GM12878 (cell line): ENCODE data around the gene STX8. TPM values are rescaled to one million over a fixed set of nuclear protein-coding genes. Genes with fewer than 3 reads are reported as not detected.

Source experiments
- ATAC-seq: fragments of 200-7000 bp; cut with Tn5 transposase; 3 replicates; pipeline ENCODE4 v1.9.1; 2020; ENCODE audit warnings: mild to moderate bottlenecking, moderate library complexity
- BruUV-seq: library from RNA; stranded (reverse); fragments of 400-500 nt; replicated peaks from 2 replicates; lab custom pipeline; 2021; lab: Mats Ljungman, UMichigan
- CTCF ChIA-PET: fragments of 300-600 bp; sonication (Branson Sonifier 250); formaldehyde crosslinking; extraction: SDS; loops from one replicate; lab custom pipeline; 2021; ENCODE audit warnings: inconsistent platforms; lab: Yijun Ruan, JAX
- POLR2A ChIA-PET: fragments of 350-600 bp; formaldehyde crosslinking; extraction: SDS; loops from one replicate; lab custom pipeline; 2021; ENCODE audit warnings: inconsistent platforms; lab: Charles Lee
- RAD21 ChIA-PET: fragments of 300-600 bp; sonication (Branson Sonifier 250); formaldehyde crosslinking; loops from one replicate; lab custom pipeline; 2023; ENCODE audit warnings: antibody characterized with exemption; ENCODE audit not compliant: unreplicated experiment; lab: Charles Lee
- SMC1A ChIA-PET: fragments of 300-600 bp; sonication (Branson Sonifier 250); formaldehyde crosslinking; loops from one replicate; lab custom pipeline; 2023; ENCODE audit not compliant: unreplicated experiment, uncharacterized antibody; lab: Charles Lee
- DNase-seq: peaks from one replicate; pipeline ENCODE4 v3.0.0-alpha.2; 2011; ENCODE audit warnings: low read depth, low spot score
- FAIRE-seq: peaks from 3 replicates; lab custom pipeline; 2011; peaks lifted over from hg19 to GRCh38; lab: Jason Lieb, UNC
- H2AFZ ChIP-seq: 2 replicates; pipeline ENCODE4 v1.6.0; 2011; ENCODE audit warnings: low read depth, low read length, control low read depth; ENCODE audit not compliant: control insufficient read depth
- H3K27ac ChIP-seq: 2 replicates; pipeline ENCODE4 v1.5.1; 2011; ENCODE audit warnings: control low read depth; ENCODE audit not compliant: control insufficient read depth, insufficient read depth
- H3K27me3 ChIP-seq, 2 experiments: replicated peaks in 1 of 2; 2 replicates each; pipeline versions ENCODE4 v1.6.0 to v1.6.1; 2011; ENCODE audit warnings: low read length in 1 of 2; ENCODE audit not compliant: control insufficient read depth in 2 of 2, insufficient read depth in 2 of 2
- H3K36me3 ChIP-seq, 2 experiments: 2 replicates each; pipeline ENCODE4 v1.5.1; 2011; ENCODE audit warnings: low read length in 1 of 2; ENCODE audit not compliant: control insufficient read depth in 2 of 2, insufficient read depth in 2 of 2
- H3K4me1 ChIP-seq: 2 replicates; pipeline ENCODE4 v1.6.1; 2011; ENCODE audit warnings: mild to moderate bottlenecking, low read length, moderate library complexity, mixed read lengths; ENCODE audit not compliant: control insufficient read depth, insufficient read depth
- H3K4me2 ChIP-seq: 2 replicates; pipeline ENCODE4 v1.6.0; 2011; ENCODE audit warnings: control low read depth; ENCODE audit not compliant: control insufficient read depth, insufficient read depth
- H3K4me3 ChIP-seq: fragments of 200-600 bp; sonication (generic); 2 replicates; pipeline ENCODE4 v1.5.1; 2016
- H3K79me2 ChIP-seq: 2 replicates; pipeline ENCODE4 v1.6.0; 2011; ENCODE audit warnings: low read length; ENCODE audit not compliant: control insufficient read depth, insufficient read depth
- H3K9ac ChIP-seq: 2 replicates; pipeline ENCODE4 v1.8.0; 2011; ENCODE audit warnings: low read length, control low read depth, mixed read lengths; ENCODE audit not compliant: control insufficient read depth, insufficient read depth
- H3K9me3 ChIP-seq: replicated peaks from 3 replicates; pipeline ENCODE4 v1.5.1; 2011; ENCODE audit warnings: mild to moderate bottlenecking, low read length; ENCODE audit not compliant: control insufficient read depth, insufficient read depth
- H4K20me1 ChIP-seq: 2 replicates; pipeline ENCODE4 v1.6.0; 2011; ENCODE audit not compliant: control insufficient read depth, insufficient read depth
- ASH2L ChIP-seq: fragments of 300-600, 200-600 bp; sonication (generic); IDR thresholded peaks from 2 replicates; pipeline ENCODE4 v1.6.1; 2017; ENCODE audit warnings: low read depth, mild to moderate bottlenecking, borderline replicate concordance
- BHLHE40 ChIP-seq, 2 experiments: fragments of 450-650 bp in 1 of 2; IDR thresholded peaks; 2 replicates each; pipeline ENCODE4 v1.6.1; 2011 to 2017; ENCODE audit warnings: low read depth in 2 of 2, borderline replicate concordance in 1 of 2, improper control_type of control experiment in 1 of 2, low read length in 1 of 2, mild to moderate bottlenecking in 1 of 2
- CTCF ChIP-seq, 3 experiments: IDR thresholded peaks in 2 of 3; conservative IDR thresholded peaks in 1 of 3; 2 replicates each; pipeline ENCODE4 v1.5.1; 2011; ENCODE audit warnings: low read depth in 3 of 3, low read length in 3 of 3, mild to moderate bottlenecking in 3 of 3, control low read depth in 2 of 3, moderate library complexity in 2 of 3, inconsistent platforms in 1 of 3, mixed read lengths in 1 of 3; ENCODE audit not compliant: control insufficient read depth in 2 of 3, insufficient read depth in 1 of 3; ENCODE audit errors: extremely low read depth in 1 of 3
- HCFC1 ChIP-seq: fragments of 150-350 bp; IDR thresholded peaks from 2 replicates; pipeline ENCODE4 v1.6.1; 2014; ENCODE audit warnings: low read length
- IKZF1 ChIP-seq: fragments of 450-650 bp; conservative IDR thresholded peaks from 2 replicates; pipeline ENCODE4 v1.6.1; 2017; ENCODE audit warnings: antibody characterized with exemption, mild to moderate bottlenecking
- KAT2A ChIP-seq: conservative IDR thresholded peaks from 2 replicates; pipeline ENCODE4 v1.6.1; 2011; ENCODE audit warnings: low read depth, low read length; ENCODE audit not compliant: control insufficient read depth
- NR2F1 ChIP-seq: fragments of 450-650 bp; conservative IDR thresholded peaks from 2 replicates; pipeline ENCODE4 v1.6.1; 2017; ENCODE audit warnings: mild to moderate bottlenecking
- POLR2AphosphoS2 ChIP-seq: IDR thresholded peaks from 2 replicates; pipeline ENCODE4 v1.6.1; 2011; ENCODE audit warnings: low read depth, mild to moderate bottlenecking, low read length, improper control_type of control experiment, moderate library complexity
- RCOR1 ChIP-seq: conservative IDR thresholded peaks from 2 replicates; pipeline ENCODE4 v1.6.1; 2012; ENCODE audit warnings: low read depth, low read length, improper control_type of control experiment
- SKIL ChIP-seq: fragments of 450-650 bp; IDR thresholded peaks from 2 replicates; pipeline ENCODE4 v1.6.1; 2017; ENCODE audit warnings: mild to moderate bottlenecking, low read depth, inconsistent platforms; ENCODE audit not compliant: poor library complexity, severe bottlenecking
- SMARCA5 ChIP-seq: fragments of 450-650 bp; IDR thresholded peaks from 2 replicates; pipeline ENCODE4 v1.6.1; 2017; ENCODE audit warnings: mild to moderate bottlenecking
- ZBED1 ChIP-seq: IDR thresholded peaks from 2 replicates; pipeline ENCODE4 v1.6.1; 2016; ENCODE audit warnings: borderline replicate concordance
- ZNF24 ChIP-seq: fragments of 450-650 bp; IDR thresholded peaks from 2 replicates; pipeline ENCODE4 v1.6.1; 2017; ENCODE audit warnings: antibody characterized with exemption, mild to moderate bottlenecking
- WGBS: methylation state at CpG from one replicate; pipeline ENCODE4 v1.1.6; 2016; ENCODE audit warnings: low lambda C conversion rate; ENCODE audit not compliant: insufficient replicate concordance, insufficient coverage; ENCODE audit errors: missing lambda C conversion rate; 5-methylcytosine and 5-hydroxymethylcytosine counted together
- in situ Hi-C: fragments of 300-500 bp; cut with MboI; formaldehyde crosslinking; loops from 9 replicates; pipeline ENCODE4 v1.14.3; 2018; ENCODE audit warnings: mixed read lengths
- intact Hi-C: fragments of 100-400 bp; cut with micrococcal nuclease; formaldehyde crosslinking; loops from one replicate; pipeline ENCODE4 v1.14.2; 2022; ENCODE audit not compliant: unreplicated experiment
- polyA plus RNA-seq, 11 experiments: library from polyadenylated mRNA; depleted of rRNA in 4 of 11; unstranded in 6 of 11; stranded (reverse) in 5 of 11; fragments of >200 nt; fragmentation: Nextera tagmentation in 4 of 11; fragmentation: Illumina TruSeq in 1 of 11; extraction: Ambion mirVana in 4 of 11; extraction: Trizol in 1 of 11; gene quantifications; 1 replicate in 1 of 11; 2 replicates in 10 of 11; pipeline versions ENCODE4 v1.2.1 to v1.2.3, GENCODE V29; 2011 to 2016; ENCODE audit warnings: inconsistent platforms in 2 of 11, missing spikeins in 2 of 11, low read depth in 1 of 11
- total RNA-seq, 4 experiments: library from RNA; depleted of rRNA in 3 of 4; stranded (reverse); fragments of >200 nt in 3 of 4; fragmentation: Illumina TruSeq in 1 of 4; extraction: Trizol in 1 of 4; gene quantifications; 2 replicates each; pipeline versions ENCODE4 v1.2.1 to v1.2.3, GENCODE V29; 2013 to 2021

The STX8 gene
- total and polyA plus RNA-seq, 10 of the 15 experiments (the other 5 are each of a cell fraction or from before 2014, with no cell fraction given), result 47.9 to 151 (median 72.9) TPM

- intact Hi-C loops, result no loop called here
- RAD21 ChIA-PET, result no interaction called here
- Histone ChIP-seq H4K20me1 (no peaks in the 10 kb centered on the region; the same call in 1 of the 2 replicates), H3K9ac (no peak overlapping the region), H3K27me3 (no peaks in the 10 kb centered on the region), H3K36me3 (no peaks in the 10 kb centered on the region), H3K79me2 (no peaks in the 10 kb centered on the region), H3K27ac (no peak overlapping the region), H2AFZ (no peak overlapping the region), H3K9me3 (no peaks in the 10 kb centered on the region; the same call in 2 of the 3 replicates), H3K4me3 (no peak overlapping the region), H3K4me2 (no peak overlapping the region)
- ATAC-seq (no peak), FAIRE-seq (no peak), DNase-seq (no peak)
- POLR2A ChIA-PET, result no interaction called here
- 88% methylated on average over 6 of the region's 6 CpGs for WGBS
- SMC1A ChIA-PET, result interaction anchor here (0.6 kb wide), 1 partner anchor 714 kb away, joined by 3 read pairs; no protein-coding TSS in a partner anchor
- CTCF ChIA-PET, result no interaction called here
- TF ChIP-seq NR2F1 (no peak), ZBED1 (no peak), ASH2L (no peak), SKIL (no peak), POLR2AphosphoS2 (no peak), KAT2A (no peak), HCFC1 (no peak), BHLHE40 (IDR thresholded peaks at IDR 0.05; ENCODE audit: borderline replicate concordance in 1 of 2, low read depth in 2 of 2, low read length in 1 of 2) (no peak), RCOR1 (no peak), SMARCA5 (no peak), ZNF24 (no peak), CTCF (IDR thresholded peaks at IDR 0.05 in 2 of 3, conservative IDR thresholded peaks at IDR 0.05 in 1 of 3; ENCODE audit: control insufficient read depth in 2 of 3, extremely low read depth in 1 of 3, insufficient read depth in 1 of 3, low read depth in 3 of 3, low read length in 3 of 3) (no peak), IKZF1 (no peak)
- TF ChIP-seq, all 136 proteins: peak for 0
- no TSS peak for BruUV-seq
- peaks cover 25% of the 10 kb centered on the region for H3K4me1 ChIP-seq
- in situ Hi-C loops, result no loop called here
Measured at GRCh38 chr17:9435165-9435564, 140.5 kb downstream of the STX8 start.
